ENCODE measurements around the gene IL36RN. TPM values are rescaled to one million over a fixed set of nuclear protein-coding genes. Genes with fewer than 3 reads are reported as not detected.

Gene IL36RN
- total RNA-seq, 2 donors from 2014 or later: not detected

GRCh38 chr2:113056521-113056920 is 2.5 kb upstream of the IL36RN start:
- DNase-seq (ENCODE audit: low spot score): no peak

GRCh38 chr2:113057117-113057516 is 1.9 kb upstream of the IL36RN start:
- TF ChIP-seq CTCF (IDR thresholded peaks at IDR 0.05): no peak
- Histone ChIP-seq H3K27me3 (no peaks in the 10 kb centered on the region), H3K4me1 (no peaks in the 10 kb centered on the region), H3K9me3 (no peaks in the 10 kb centered on the region), H3K4me3 (no peak overlapping the region), H3K27ac (no peak overlapping the region), H3K36me3 (no peaks in the 10 kb centered on the region)
- no peak for DNase-seq (ENCODE audit: low spot score)

More at GRCh38 chr2:113056521-113056920, 2.5 kb upstream of the IL36RN start:
- Histone ChIP-seq H3K27me3 (no peaks in the 10 kb centered on the region), H3K4me1 (no peaks in the 10 kb centered on the region), H3K27ac (no peak overlapping the region), H3K4me3 (no peak overlapping the region), H3K9me3 (no peaks in the 10 kb centered on the region), H3K36me3 (no peaks in the 10 kb centered on the region)
- no peak for TF ChIP-seq CTCF (IDR thresholded peaks at IDR 0.05)

GRCh38 chr2:113058411-113058994 is 495 bp upstream of the IL36RN start:
- peak; percentile 16 for DNase-seq (ENCODE audit: low spot score)
- no peak overlapping the region for H3K27ac ChIP-seq
- H3K4me3 ChIP-seq: no peak overlapping the region
- H3K27me3 ChIP-seq: no peaks in the 10 kb centered on the region
- no peaks in the 10 kb centered on the region for H3K9me3 ChIP-seq
- no peaks in the 10 kb centered on the region for H3K36me3 ChIP-seq
- no peak for TF ChIP-seq CTCF (IDR thresholded peaks at IDR 0.05)
- H3K4me1 ChIP-seq: no peaks in the 10 kb centered on the region

- no peak for TF ChIP-seq CTCF (IDR thresholded peaks at IDR 0.05)
- H3K27ac ChIP-seq: no peak overlapping the region
- DNase-seq (ENCODE audit: low spot score): peak; percentile 26
- H3K27me3 ChIP-seq: no peaks in the 10 kb centered on the region
- no peaks in the 10 kb centered on the region for H3K36me3 ChIP-seq
- no peaks in the 10 kb centered on the region for H3K9me3 ChIP-seq
- H3K4me1 ChIP-seq: no peaks in the 10 kb centered on the region
- H3K4me3 ChIP-seq: no peak overlapping the region
These were observed 1.4 kb downstream of the IL36RN start for GRCh38 chr2:113060396-113060795.

GRCh38 chr2:113060796-113061195 is 1.8 kb downstream of the IL36RN start:
- no peaks in the 10 kb centered on the region for H3K9me3 ChIP-seq
- H3K4me1 ChIP-seq: no peaks in the 10 kb centered on the region
- no peak overlapping the region for H3K4me3 ChIP-seq
- no peak for TF ChIP-seq CTCF (IDR thresholded peaks at IDR 0.05)
- H3K27me3 ChIP-seq: no peaks in the 10 kb centered on the region
- peak; percentile 21 for DNase-seq (ENCODE audit: low spot score)
- no peak overlapping the region for H3K27ac ChIP-seq
- no peaks in the 10 kb centered on the region for H3K36me3 ChIP-seq

- DNase-seq (ENCODE audit: low spot score): peak; percentile 16
- Histone ChIP-seq H3K4me1 (no peaks in the 10 kb centered on the region), H3K27ac (no peak overlapping the region), H3K36me3 (no peaks in the 10 kb centered on the region), H3K4me3 (no peak overlapping the region), H3K9me3 (no peaks in the 10 kb centered on the region), H3K27me3 (no peaks in the 10 kb centered on the region)
- no peak for TF ChIP-seq CTCF (IDR thresholded peaks at IDR 0.05)
These were observed 2.2 kb downstream of the IL36RN start for GRCh38 chr2:113061241-113061640.
